IMR-90 (cell line): ENCODE results near the gene SCNN1B. TPM values are rescaled to one million over a fixed set of nuclear protein-coding genes. Genes with fewer than 3 reads are reported as not detected.

Experiments used
- ATAC-seq: fragments of 200-7000 bp; cut with Tn5 transposase; 2 replicates; pipeline ENCODE4 v1.9.1; 2020; ENCODE audit warnings: low read depth, mild to moderate bottlenecking, moderate library complexity
- BruUV-seq: library from RNA; stranded (reverse); fragments of 400-500 nt; replicated peaks from 2 replicates; lab custom pipeline; 2021; lab: Mats Ljungman, UMichigan
- CTCF ChIA-PET: fragments of 300-600 bp; formaldehyde crosslinking; extraction: SDS; loops from one replicate; lab custom pipeline; 2021; ENCODE audit warnings: antibody characterized with exemption; lab: Yijun Ruan, JAX
- POLR2A ChIA-PET: fragments of 300-600 bp; sonication (Branson Sonifier 250); formaldehyde crosslinking; loops from one replicate; lab custom pipeline; 2022; ENCODE audit warnings: antibody characterized with exemption; ENCODE audit not compliant: unreplicated experiment; lab: Charles Lee
- DNase-seq: peaks from one replicate; pipeline ENCODE4 v3.0.0; 2013
- H2AFZ ChIP-seq: replicated peaks from 2 replicates; pipeline ENCODE3; 2013; ENCODE audit warnings: low read length, mild to moderate bottlenecking; ENCODE audit not compliant: poor library complexity
- H2AK5ac ChIP-seq: 2 replicates; pipeline ENCODE4 v1.6.1; 2013; ENCODE audit warnings: low read depth, low read length, inconsistent platforms
- H2AK9ac ChIP-seq: replicated peaks from 2 replicates; pipeline ENCODE3; 2013; ENCODE audit warnings: mild to moderate bottlenecking, low read depth, low read length, moderate library complexity; ENCODE audit not compliant: poor library complexity
- H2BK120ac ChIP-seq: 2 replicates; pipeline ENCODE4 v1.6.1; 2013; ENCODE audit warnings: low read depth, low read length, inconsistent platforms
- H2BK15ac ChIP-seq: 3 replicates; pipeline ENCODE4 v1.6.1; 2013; ENCODE audit warnings: low read depth, low read length, inconsistent platforms
- H2BK20ac ChIP-seq: 2 replicates; pipeline ENCODE4 v1.6.1; 2013; ENCODE audit warnings: low read depth, mild to moderate bottlenecking, inconsistent platforms, low read length, moderate library complexity
- H2BK5ac ChIP-seq: 2 replicates; pipeline ENCODE4 v1.6.1; 2013; ENCODE audit warnings: mild to moderate bottlenecking, low read depth, low read length, inconsistent platforms; ENCODE audit not compliant: poor library complexity, severe bottlenecking
- H3K14ac ChIP-seq: replicated peaks from 2 replicates; pipeline ENCODE4 v1.6.1; 2013; ENCODE audit warnings: low read depth, low read length, inconsistent platforms
- H3K18ac ChIP-seq: 2 replicates; pipeline ENCODE4 v1.6.1; 2013; ENCODE audit warnings: low read depth, low read length, control low read depth
- H3K23ac ChIP-seq: 2 replicates; pipeline ENCODE4 v1.6.1; 2013; ENCODE audit warnings: low read depth, low read length, inconsistent platforms
- H3K27ac ChIP-seq: 2 replicates; pipeline ENCODE4 v1.5.1; 2013; ENCODE audit warnings: mild to moderate bottlenecking, control low read depth, low read length; ENCODE audit not compliant: insufficient read depth
- H3K27me3 ChIP-seq: 2 replicates; pipeline ENCODE4 v1.6.1; 2013; ENCODE audit warnings: low read length; ENCODE audit not compliant: control insufficient read depth, insufficient read depth
- H3K36me3 ChIP-seq: 2 replicates; pipeline ENCODE4 v1.6.1; 2013; ENCODE audit warnings: low read length, mixed read lengths; ENCODE audit not compliant: control insufficient read depth, insufficient read depth
- H3K4ac ChIP-seq: 2 replicates; pipeline ENCODE4 v1.6.1; 2013; ENCODE audit warnings: low read depth, low read length, inconsistent platforms
- H3K4me1 ChIP-seq: 2 replicates; pipeline ENCODE4 v1.6.1; 2013; ENCODE audit warnings: low read length, mixed read lengths; ENCODE audit not compliant: control insufficient read depth, insufficient read depth
- H3K4me2 ChIP-seq: 2 replicates; pipeline ENCODE4 v1.6.1; 2013; ENCODE audit warnings: low read depth, mild to moderate bottlenecking, control low read depth, low read length, moderate library complexity
- H3K4me3 ChIP-seq: 2 replicates; pipeline ENCODE4 v1.5.1; 2013; ENCODE audit warnings: low read depth, mild to moderate bottlenecking, control low read depth, low read length, moderate library complexity; ENCODE audit not compliant: insufficient read depth
- H3K56ac ChIP-seq: 2 replicates; pipeline ENCODE4 v1.6.1; 2013; ENCODE audit warnings: low read length, inconsistent platforms; ENCODE audit not compliant: insufficient read depth; ENCODE audit errors: extremely low read depth
- H3K79me1 ChIP-seq, 2 experiments: 2 replicates each; pipeline ENCODE4 v1.6.1; 2013; ENCODE audit warnings: low read length in 2 of 2, inconsistent platforms in 1 of 2, low read depth in 1 of 2
- H3K9ac ChIP-seq: 2 replicates; pipeline ENCODE4 v1.6.1; 2013; ENCODE audit warnings: low read depth, low read length, control low read depth
- H3K9me1 ChIP-seq: 2 replicates; pipeline ENCODE4 v1.6.1; 2013; ENCODE audit warnings: low read length, inconsistent platforms; ENCODE audit not compliant: insufficient read depth
- H3K9me3 ChIP-seq: 2 replicates; pipeline ENCODE4 v1.6.1; 2013; ENCODE audit warnings: low read length; ENCODE audit not compliant: control insufficient read depth, insufficient read depth
- H4K20me1 ChIP-seq: 2 replicates; pipeline ENCODE4 v1.6.1; 2013; ENCODE audit warnings: low read length, inconsistent platforms; ENCODE audit not compliant: insufficient read depth
- H4K5ac ChIP-seq: 2 replicates; pipeline ENCODE4 v1.6.1; 2013; ENCODE audit warnings: mild to moderate bottlenecking, low read depth, low read length, control low read depth
- H4K8ac ChIP-seq, 2 experiments: 2 replicates each; pipeline ENCODE4 v1.6.1; 2013; ENCODE audit warnings: low read depth in 2 of 2, low read length in 2 of 2, control low read depth in 1 of 2, inconsistent platforms in 1 of 2
- H4K91ac ChIP-seq: 2 replicates; pipeline ENCODE4 v1.6.1; 2013; ENCODE audit warnings: low read depth, low read length, inconsistent platforms; ENCODE audit not compliant: insufficient read depth
- CEBPB ChIP-seq: IDR thresholded peaks from 2 replicates; pipeline ENCODE4 v1.6.1; 2012; ENCODE audit warnings: low read depth, low read length, improper control_type of control experiment
- MAFK ChIP-seq: IDR thresholded peaks from 2 replicates; pipeline ENCODE4 v1.6.1; 2012; ENCODE audit warnings: low read depth, low read length, improper control_type of control experiment
- NFE2L2 ChIP-seq: fragments of 150-350 bp; IDR thresholded peaks from 2 replicates; pipeline ENCODE4 v1.6.1; 2016; ENCODE audit warnings: low read depth, mild to moderate bottlenecking, low read length
- SMC3 ChIP-seq: fragments of 150-350 bp; IDR thresholded peaks from 2 replicates; pipeline ENCODE4 v1.6.1; 2016; ENCODE audit warnings: low read depth, mild to moderate bottlenecking, antibody characterized with exemption, low read length, moderate library complexity
- WGBS, 2 experiments: methylation state at CpG; one replicate each; pipeline versions ENCODE4 v1.1.5 to v1.1.7; 2013; ENCODE audit warnings: missing lambda C conversion rate in 2 of 2; ENCODE audit not compliant: insufficient read length in 1 of 2; ENCODE audit errors: extremely low coverage in 2 of 2; 5-methylcytosine and 5-hydroxymethylcytosine counted together
- dilution Hi-C: fragments of 300-500 bp; cut with HindIII; formaldehyde crosslinking; loops from one replicate; pipeline ENCODE4 v1.14.3; 2018; ENCODE audit warnings: low sequenced_read_pairs; ENCODE audit not compliant: unreplicated experiment
- in situ Hi-C: fragments of 300-500 bp; cut with MboI; formaldehyde crosslinking; loops from 3 replicates; pipeline ENCODE4 v1.14.3; 2019; ENCODE audit warnings: low sequenced_read_pairs, inconsistent platforms, mixed read lengths
- intact Hi-C: fragments of 100-400 bp; cut with micrococcal nuclease; formaldehyde crosslinking; loops from 2 replicates; pipeline ENCODE4 v1.10.0; 2022
- polyA plus RNA-seq, 3 experiments: library from polyadenylated mRNA; depleted of rRNA; stranded (reverse); fragments of >200 nt; gene quantifications; 2 replicates each; pipeline ENCODE4 v1.2.3, GENCODE V29; 2012; ENCODE audit warnings: low replicate concordance in 1 of 3
- total RNA-seq: library from RNA; depleted of rRNA; stranded (reverse); fragments of >200 nt; gene quantifications from 2 replicates; pipeline ENCODE4 v1.2.3, GENCODE V29; 2012
- TF ChIP-seq, protein P1 (sequence below): fragments of 150-350 bp; IDR thresholded peaks from 2 replicates; pipeline ENCODE4 v1.6.1; 2017; ENCODE audit warnings: mild to moderate bottlenecking, antibody characterized with exemption, low read length, low read depth

SCNN1B gene
- total and polyA plus RNA-seq, 2 of the 4 experiments (the other 2 are of a cell fraction): not detected

GRCh38 chr16:23286131-23286532 lies 16.0 kb upstream of the SCNN1B start:
- H2AK5ac ChIP-seq: no peak overlapping the region
- H2AFZ ChIP-seq: no peak overlapping the region
- in situ Hi-C loops: no loop called here
- CTCF ChIA-PET: interaction anchor here (0.6 kb wide), 2 partner anchors 14 to 24 kb away, joined by 3 read pairs; no protein-coding TSS in a partner anchor
- H3K56ac ChIP-seq: no peak overlapping the region
- POLR2A ChIA-PET: no interaction called here
- no peak overlapping the region for H3K23ac ChIP-seq
- H3K27ac ChIP-seq: no peak overlapping the region
- no peak overlapping the region for H2BK120ac ChIP-seq
- no peak overlapping the region for H4K91ac ChIP-seq
- WGBS, 2 experiments: 60% methylated on average over 2 of the region's 4 CpGs; no CpG with 5 or more reads in 1 of the 2 experiments
- no peaks in the 10 kb centered on the region for H3K36me3 ChIP-seq
- H2BK20ac ChIP-seq: no peak overlapping the region
- H3K27me3 ChIP-seq: no peaks in the 10 kb centered on the region; the same call in 1 of the 2 replicates
- TF ChIP-seq NFE2L2 (no peak), CEBPB (no peak), MAFK (no peak), SMC3 (no peak)
- TF ChIP-seq, protein P1, sequence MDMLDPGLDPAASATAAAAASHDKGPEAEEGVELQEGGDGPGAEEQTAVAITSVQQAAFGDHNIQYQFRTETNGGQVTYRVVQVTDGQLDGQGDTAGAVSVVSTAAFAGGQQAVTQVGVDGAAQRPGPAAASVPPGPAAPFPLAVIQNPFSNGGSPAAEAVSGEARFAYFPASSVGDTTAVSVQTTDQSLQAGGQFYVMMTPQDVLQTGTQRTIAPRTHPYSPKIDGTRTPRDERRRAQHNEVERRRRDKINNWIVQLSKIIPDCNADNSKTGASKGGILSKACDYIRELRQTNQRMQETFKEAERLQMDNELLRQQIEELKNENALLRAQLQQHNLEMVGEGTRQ: no peak
- no peak overlapping the region for H3K14ac ChIP-seq
- H2AK9ac ChIP-seq: no peak overlapping the region
- no peaks in the 10 kb centered on the region for H4K20me1 ChIP-seq
- no peaks in the 10 kb centered on the region for H3K79me1 ChIP-seq
- ATAC-seq (no peak), DNase-seq (peak; percentile 59)
- no peak overlapping the region for H3K4me3 ChIP-seq
- H3K9me3 ChIP-seq: no peaks in the 10 kb centered on the region
- dilution Hi-C loops: no loop called here
- H4K8ac ChIP-seq: no peak overlapping the region
- H2BK15ac ChIP-seq: no peak overlapping the region
- H2BK5ac ChIP-seq: no peak overlapping the region
- H3K9ac ChIP-seq: no peak overlapping the region
- intact Hi-C loops: no loop called here
- H3K9me1 ChIP-seq: no peaks in the 10 kb centered on the region
- no peak overlapping the region for H3K18ac ChIP-seq
- no peak overlapping the region for H4K5ac ChIP-seq
- BruUV-seq: no TSS peak
- H3K4ac ChIP-seq: no peak overlapping the region
- no peaks in the 10 kb centered on the region for H3K4me1 ChIP-seq
- H3K4me2 ChIP-seq: no peak overlapping the region
